ENCODE data around the gene CHRNB1. TPM values are rescaled to one million over a fixed set of nuclear protein-coding genes. Genes with fewer than 3 reads are reported as not detected.

The CHRNB1 gene
- total and polyA plus RNA-seq, 2 experiments from 2014 or later = 11.1 to 11.2 TPM

- H3K27me3 ChIP-seq (ENCODE audit: insufficient read depth) = no peaks in the 10 kb centered on the region
- H3K27ac ChIP-seq (ENCODE audit: low read depth) = no peak overlapping the region
- no peaks in the 10 kb centered on the region for H4K20me1 ChIP-seq (replicated peaks; ENCODE audit: insufficient read depth)
- H3K4me3 Mint-ChIP-seq = no peak overlapping the region
- peaks cover 8% of the 10 kb centered on the region; the same call in 2 of the 3 replicates for H3K4me1 Mint-ChIP-seq
- H3K9me2 ChIP-seq (ENCODE audit: insufficient read depth) = no peaks in the 10 kb centered on the region
- no peaks in the 10 kb centered on the region for H3F3A ChIP-seq (replicated peaks; ENCODE audit: low read depth)
- H3K79me2 ChIP-seq (replicated peaks; ENCODE audit: insufficient read depth) = 0 out of 2 replicates have a peak, but pooled peaks cover 11% of the 10 kb centered on the region
- H3K27me3 Mint-ChIP-seq (ENCODE audit: insufficient read depth, low read depth, poor library complexity) = peaks cover 10% of the 10 kb centered on the region
- peaks cover 7% of the 10 kb centered on the region for H3K36me3 Mint-ChIP-seq (ENCODE audit: low read depth)
- H3K9me3 Mint-ChIP-seq = no peaks in the 10 kb centered on the region
- H2AFZ ChIP-seq = no peak overlapping the region
- no peak overlapping the region for H3K4me2 ChIP-seq
- TF ChIP-seq EZH2phosphoT487 (IDR thresholded peaks at IDR 0.05; ENCODE audit: unreplicated experiment) (no peak), ZNF331 (CRISPR knock-in tag; IDR thresholded peaks at IDR 0.05; ENCODE audit: low read depth) (no peak), ETS1 (IDR thresholded peaks at IDR 0.05) (no peak), JUNB (IDR thresholded peaks at IDR 0.05; ENCODE audit: unreplicated experiment) (no peak), NANOG (IDR thresholded peaks at IDR 0.05; ENCODE audit: borderline replicate concordance) (no peak), CREB1 (CRISPR knock-in tag; IDR thresholded peaks at IDR 0.05; ENCODE audit: low read depth) (no peak), STAT1 (IDR thresholded peaks at IDR 0.05; ENCODE audit: unreplicated experiment) (no peak), ZNF462 (CRISPR knock-in tag; IDR thresholded peaks at IDR 0.05) (no peak), POLR2AphosphoS5 (IDR thresholded peaks at IDR 0.05; ENCODE audit: low read depth) (no peak), EZH2 (IDR thresholded peaks at IDR 0.05; ENCODE audit: low read depth, unreplicated experiment) (no peak), CTCF (conservative IDR thresholded peaks at IDR 0.05; ENCODE audit: low read depth in 2 of 2) (no peak), ZNF114 (CRISPR knock-in tag; IDR thresholded peaks at IDR 0.05) (no peak), REST (IDR thresholded peaks at IDR 0.05; ENCODE audit: unreplicated experiment) (no peak)
- DNase-seq (ENCODE audit: low spot score) (no peak), ATAC-seq (no peak)
- peak overlapping the region; percentile 89 for H3K27ac Mint-ChIP-seq
- H3K4me1 ChIP-seq (ENCODE audit: insufficient read depth) = peaks cover 4% of the 10 kb centered on the region; the same call in 1 of the 2 replicates
- H3K4me3 ChIP-seq = no peak overlapping the region
- no peaks in the 10 kb centered on the region for H3K36me3 ChIP-seq (ENCODE audit: insufficient read depth)
Measured at GRCh38 chr17:7466639-7467341, 21.9 kb downstream of the CHRNB1 start.

Data from GM23338 (cell line).